Measurements from ENCODE around the gene FAM131B. TPM values are rescaled to one million over a fixed set of nuclear protein-coding genes. Genes with fewer than 3 reads are reported as not detected.

The FAM131B gene
- polyA plus RNA-seq, 2 donors, result 0.16 to 0.28 TPM

GRCh38 chr7:143375298-143376034 lies 13.0 kb upstream of the FAM131B start:
- Histone ChIP-seq H3K27ac (ENCODE audit: low read depth in 2 of 2, low read length in 1 of 2) (peak overlapping the region; percentile 26 to 63), H3K4me1 (ENCODE audit: control insufficient read depth in 2 of 2, insufficient read depth in 2 of 2, low read length in 1 of 2) (peaks cover 3% of the 10 kb centered on the region in 2 donors), H3K4me3 (ENCODE audit: low read depth in 1 of 2, low read length in 2 of 2) (no peak overlapping the region), H3K9me3 (ENCODE audit: control insufficient read depth in 2 of 2, insufficient read depth in 1 of 2, low read depth in 1 of 2, low read length in 1 of 2) (no peaks in the 10 kb centered on the region), H3K27me3 (ENCODE audit: control insufficient read depth in 1 of 2, insufficient read depth in 2 of 2, low read length in 2 of 2) (no peaks in the 10 kb centered on the region), H3K36me3 (ENCODE audit: control insufficient read depth in 2 of 2, insufficient read depth in 2 of 2, low read length in 1 of 2) (no peaks in the 10 kb centered on the region)
- 68 to 73% methylated on average over 7 of the region's 7 CpGs for WGBS, 2 donors

- WGBS, 2 donors, result 86 to 89% methylated on average over 5 of the region's 5 CpGs
- Histone ChIP-seq H3K4me1 (ENCODE audit: control insufficient read depth in 2 of 2, insufficient read depth in 2 of 2, low read length in 1 of 2) (peaks cover 3% of the 10 kb centered on the region in 2 donors), H3K27me3 (ENCODE audit: control insufficient read depth in 1 of 2, insufficient read depth in 2 of 2, low read length in 2 of 2) (no peaks in the 10 kb centered on the region), H3K36me3 (ENCODE audit: control insufficient read depth in 2 of 2, insufficient read depth in 2 of 2, low read length in 1 of 2) (no peaks in the 10 kb centered on the region), H3K4me3 (ENCODE audit: low read depth in 1 of 2, low read length in 2 of 2) (no peak overlapping the region), H3K27ac (ENCODE audit: low read depth in 2 of 2, low read length in 1 of 2) (no peak overlapping the region), H3K9me3 (ENCODE audit: control insufficient read depth in 2 of 2, insufficient read depth in 1 of 2, low read depth in 1 of 2, low read length in 1 of 2) (no peaks in the 10 kb centered on the region)
These were observed 12.0 kb upstream of the FAM131B start for GRCh38 chr7:143374561-143374960.

DNA sequence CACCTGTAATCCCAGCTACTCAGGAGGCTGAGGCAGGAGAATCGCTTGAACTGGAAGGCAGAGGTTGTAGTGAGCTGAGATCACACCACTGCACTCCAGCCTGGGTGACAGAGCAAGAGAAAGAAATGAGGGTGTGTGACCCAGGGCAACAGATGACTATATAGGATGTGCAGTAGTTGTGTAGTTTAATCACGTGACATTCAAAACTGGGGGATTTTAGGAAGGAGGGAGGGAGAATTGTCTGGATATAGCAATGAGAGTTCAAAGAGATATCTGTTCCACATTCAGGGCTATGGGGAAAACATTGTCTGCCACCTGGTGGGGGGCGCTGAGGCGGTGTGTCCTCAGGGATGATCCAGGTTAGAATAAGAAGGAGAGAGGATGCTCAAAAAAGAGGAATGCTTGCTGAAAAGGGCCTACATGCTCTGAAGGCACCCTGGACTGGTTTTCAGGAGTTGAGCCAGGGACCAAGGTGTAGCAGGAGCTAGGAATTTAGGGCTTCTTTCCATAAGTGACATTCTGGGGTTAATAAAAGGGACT lies 10.8 kb upstream of the FAM131B start:
- 91 to 97% methylated on average over 4 of the region's 4 CpGs for WGBS, 2 donors
- H3K27ac ChIP-seq (ENCODE audit: low read depth in 2 of 2, low read length in 1 of 2), result no peak overlapping the region
- peaks cover 3% of the 10 kb centered on the region in 2 donors for H3K4me1 ChIP-seq (ENCODE audit: control insufficient read depth in 2 of 2, insufficient read depth in 2 of 2, low read length in 1 of 2)
- H3K9me3 ChIP-seq (ENCODE audit: control insufficient read depth in 2 of 2, insufficient read depth in 1 of 2, low read depth in 1 of 2, low read length in 1 of 2), result no peaks in the 10 kb centered on the region
- H3K27me3 ChIP-seq (ENCODE audit: control insufficient read depth in 1 of 2, insufficient read depth in 2 of 2, low read length in 2 of 2), result no peaks in the 10 kb centered on the region
- no peaks in the 10 kb centered on the region for H3K36me3 ChIP-seq (ENCODE audit: control insufficient read depth in 2 of 2, insufficient read depth in 2 of 2, low read length in 1 of 2)
- no peak overlapping the region for H3K4me3 ChIP-seq (ENCODE audit: low read depth in 1 of 2, low read length in 2 of 2)

DNA sequence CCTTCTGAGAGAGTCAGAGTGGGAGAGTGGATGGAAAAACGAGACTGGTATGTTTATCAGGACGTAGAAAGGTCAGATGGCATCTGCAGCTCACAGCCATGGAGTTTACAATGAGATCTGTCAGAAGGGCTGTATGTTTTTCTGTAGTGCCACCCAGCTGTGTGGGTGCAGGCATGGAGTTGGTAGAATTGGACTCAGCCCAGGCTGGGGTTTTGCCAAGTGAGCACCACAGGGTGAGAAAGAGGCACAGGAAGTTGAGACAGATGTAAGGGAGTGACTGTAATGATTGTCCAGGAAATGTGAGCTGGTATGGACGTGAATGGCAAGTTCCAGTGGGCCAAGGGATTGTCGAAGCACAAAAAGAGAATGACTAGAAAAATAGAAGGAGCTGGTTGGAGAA lies 9.6 kb upstream of the FAM131B start:
- H3K4me1 ChIP-seq (ENCODE audit: control insufficient read depth in 2 of 2, insufficient read depth in 2 of 2, low read length in 1 of 2), result peaks cover 3 to 7% of the 10 kb centered on the region in 2 donors
- H3K9me3 ChIP-seq (ENCODE audit: control insufficient read depth in 2 of 2, insufficient read depth in 1 of 2, low read depth in 1 of 2, low read length in 1 of 2), result no peaks in the 10 kb centered on the region
- H3K27ac ChIP-seq (ENCODE audit: low read depth in 2 of 2, low read length in 1 of 2), result peak overlapping the region in 1 of 2 donors; percentile 72
- no peak overlapping the region for H3K4me3 ChIP-seq (ENCODE audit: low read depth in 1 of 2, low read length in 2 of 2)
- H3K27me3 ChIP-seq (ENCODE audit: control insufficient read depth in 1 of 2, insufficient read depth in 2 of 2, low read length in 2 of 2), result no peaks in the 10 kb centered on the region
- H3K36me3 ChIP-seq (ENCODE audit: control insufficient read depth in 2 of 2, insufficient read depth in 2 of 2, low read length in 1 of 2), result no peaks in the 10 kb centered on the region
- whole genome bisulfite sequencing, 2 donors, result 31 to 37% methylated on average over 4 of the region's 4 CpGs

DNA sequence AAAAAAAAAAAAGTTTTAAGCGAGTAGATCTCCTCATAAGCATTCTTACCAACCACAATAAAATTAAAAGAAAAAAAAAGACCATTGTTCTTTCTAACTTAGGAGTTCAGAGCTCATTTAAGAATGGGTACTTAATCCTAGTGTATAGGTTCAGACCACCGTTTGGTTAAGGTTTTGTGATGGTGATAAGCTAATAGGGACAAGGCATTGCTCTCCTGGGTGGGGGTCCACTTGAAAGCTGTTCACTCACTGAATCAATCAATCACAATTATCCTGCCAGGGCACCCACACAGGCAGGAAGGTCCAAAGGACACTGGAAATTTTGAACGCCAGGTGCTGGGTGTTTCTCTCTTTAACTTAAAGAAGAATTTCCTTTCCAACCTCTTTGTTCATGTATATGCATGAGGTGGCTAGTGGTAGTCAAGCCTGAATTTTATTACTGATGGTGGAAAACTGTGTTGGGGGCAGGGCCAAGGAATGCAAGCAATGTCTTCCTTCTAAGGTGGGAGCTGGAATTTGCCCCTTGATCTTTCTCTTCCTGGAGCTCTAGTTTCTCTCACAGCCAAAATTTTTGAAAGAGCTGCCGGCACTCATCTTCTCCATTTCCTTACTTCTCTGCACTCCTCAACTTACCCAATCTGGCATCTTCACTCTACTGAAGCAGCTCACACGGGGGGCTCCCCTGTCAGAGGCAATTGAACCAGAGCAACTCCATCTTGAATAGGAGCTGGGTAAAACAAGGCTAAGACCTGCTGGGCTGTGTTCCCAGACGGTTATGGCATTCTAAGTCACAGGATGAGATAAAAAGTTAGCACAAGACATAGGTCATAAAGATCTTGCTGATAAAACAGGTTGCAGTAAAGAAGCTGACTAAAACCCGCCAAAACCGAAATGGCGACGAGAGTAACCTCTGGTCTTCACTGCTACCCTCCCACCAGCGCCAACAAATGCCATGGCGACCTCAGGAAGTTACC lies 7.5 kb upstream of the FAM131B start:
- Histone ChIP-seq H3K27ac (ENCODE audit: low read depth in 2 of 2, low read length in 1 of 2) (no peak overlapping the region), H3K36me3 (ENCODE audit: control insufficient read depth in 2 of 2, insufficient read depth in 2 of 2, low read length in 1 of 2) (no peaks in the 10 kb centered on the region), H3K9me3 (ENCODE audit: control insufficient read depth in 2 of 2, insufficient read depth in 1 of 2, low read depth in 1 of 2, low read length in 1 of 2) (no peaks in the 10 kb centered on the region), H3K4me3 (ENCODE audit: low read depth in 1 of 2, low read length in 2 of 2) (no peak overlapping the region), H3K4me1 (ENCODE audit: control insufficient read depth in 2 of 2, insufficient read depth in 2 of 2, low read length in 1 of 2) (peaks cover 3 to 4% of the 10 kb centered on the region in 2 donors), H3K27me3 (ENCODE audit: control insufficient read depth in 1 of 2, insufficient read depth in 2 of 2, low read length in 2 of 2) (no peaks in the 10 kb centered on the region)
- WGBS, 2 donors, result 72 to 89% methylated on average over 12 of the region's 12 CpGs

GRCh38 chr7:143368387-143368786 lies 5.9 kb upstream of the FAM131B start:
- no peak overlapping the region for H3K27ac ChIP-seq (ENCODE audit: low read depth in 2 of 2, low read length in 1 of 2)
- peaks cover 3 to 4% of the 10 kb centered on the region in 2 donors for H3K4me1 ChIP-seq (ENCODE audit: control insufficient read depth in 2 of 2, insufficient read depth in 2 of 2, low read length in 1 of 2)
- WGBS, 2 donors, result 97 to 100% methylated on average over 1 of the region's 1 CpG
- H3K9me3 ChIP-seq (ENCODE audit: control insufficient read depth in 2 of 2, insufficient read depth in 1 of 2, low read depth in 1 of 2, low read length in 1 of 2), result no peaks in the 10 kb centered on the region
- peaks cover 0 to 5% of the 10 kb centered on the region in 2 donors for H3K27me3 ChIP-seq (ENCODE audit: control insufficient read depth in 1 of 2, insufficient read depth in 2 of 2, low read length in 2 of 2)
- no peak overlapping the region for H3K4me3 ChIP-seq (ENCODE audit: low read depth in 1 of 2, low read length in 2 of 2)
- no peaks in the 10 kb centered on the region for H3K36me3 ChIP-seq (ENCODE audit: control insufficient read depth in 2 of 2, insufficient read depth in 2 of 2, low read length in 1 of 2)

GRCh38 chr7:143367972-143368371 lies 5.5 kb upstream of the FAM131B start:
- Histone ChIP-seq H3K4me1 (ENCODE audit: control insufficient read depth in 2 of 2, insufficient read depth in 2 of 2, low read length in 1 of 2) (peaks cover 3 to 4% of the 10 kb centered on the region in 2 donors), H3K4me3 (ENCODE audit: low read depth in 1 of 2, low read length in 2 of 2) (no peak overlapping the region), H3K27me3 (ENCODE audit: control insufficient read depth in 1 of 2, insufficient read depth in 2 of 2, low read length in 2 of 2) (peaks cover 0 to 7% of the 10 kb centered on the region in 2 donors), H3K9me3 (ENCODE audit: control insufficient read depth in 2 of 2, insufficient read depth in 1 of 2, low read depth in 1 of 2, low read length in 1 of 2) (no peaks in the 10 kb centered on the region), H3K36me3 (ENCODE audit: control insufficient read depth in 2 of 2, insufficient read depth in 2 of 2, low read length in 1 of 2) (no peaks in the 10 kb centered on the region), H3K27ac (ENCODE audit: low read depth in 2 of 2, low read length in 1 of 2) (no peak overlapping the region)
- 79 to 83% methylated on average over 4 of the region's 4 CpGs for WGBS, 2 donors

GRCh38 chr7:143363016-143363937 lies 764 bp upstream of the FAM131B start:
- Histone ChIP-seq H3K27ac (ENCODE audit: low read depth in 2 of 2, low read length in 1 of 2) (no peak overlapping the region), H3K4me1 (ENCODE audit: control insufficient read depth in 2 of 2, insufficient read depth in 2 of 2, low read length in 1 of 2) (peaks cover 0 to 4% of the 10 kb centered on the region in 2 donors), H3K27me3 (ENCODE audit: control insufficient read depth in 1 of 2, insufficient read depth in 2 of 2, low read length in 2 of 2) (peaks cover 0 to 15% of the 10 kb centered on the region in 2 donors), H3K4me3 (ENCODE audit: low read depth in 1 of 2, low read length in 2 of 2) (peak overlapping the region in 1 of 2 donors; percentile 40), H3K9me3 (ENCODE audit: control insufficient read depth in 2 of 2, insufficient read depth in 1 of 2, low read depth in 1 of 2, low read length in 1 of 2) (no peaks in the 10 kb centered on the region), H3K36me3 (ENCODE audit: control insufficient read depth in 2 of 2, insufficient read depth in 2 of 2, low read length in 1 of 2) (no peaks in the 10 kb centered on the region)
- 45 to 49% methylated on average over 19 of the region's 19 CpGs for WGBS, 2 donors

All from esophagus (tissue), 2 donors.